Mesendoderm (in vitro differentiated cells): ENCODE data around the gene CARM1. TPM values are rescaled to one million over a fixed set of nuclear protein-coding genes. Genes with fewer than 3 reads are reported as not detected.
A peak's percentile ranks its signal among the peaks of the same experiment; 100 is the strongest.

Source experiments
- DNase-seq: peaks from one replicate; pipeline ENCODE4 v3.0.0; 2013
- H2AK5ac ChIP-seq: 2 replicates; pipeline ENCODE4 v1.6.1; 2013; ENCODE audit warnings: low read length, inconsistent platforms
- H2BK120ac ChIP-seq: 2 replicates; pipeline ENCODE4 v1.6.1; 2013; ENCODE audit warnings: low read depth, mild to moderate bottlenecking, low read length, moderate library complexity, mixed read lengths
- H2BK15ac ChIP-seq: replicated peaks from 2 replicates; pipeline ENCODE4 v1.6.1; 2013; ENCODE audit warnings: low read depth, mild to moderate bottlenecking, moderate library complexity
- H2BK5ac ChIP-seq: 2 replicates; pipeline ENCODE4 v1.6.1; 2013; ENCODE audit warnings: low read length, inconsistent platforms
- H3K18ac ChIP-seq: 2 replicates; pipeline ENCODE4 v1.6.1; 2013; ENCODE audit warnings: mild to moderate bottlenecking, low read length, mixed read lengths
- H3K23ac ChIP-seq: one replicate; pipeline ENCODE4 v1.6.1; 2013; ENCODE audit warnings: low read length
- H3K27ac ChIP-seq: 2 replicates; pipeline ENCODE4 v1.5.1; 2013; ENCODE audit warnings: low read depth, mild to moderate bottlenecking, inconsistent platforms, low read length, moderate library complexity
- H3K27me3 ChIP-seq: 2 replicates; pipeline ENCODE4 v1.6.1; 2013; ENCODE audit warnings: low read length, control low read depth, mild to moderate bottlenecking, inconsistent platforms; ENCODE audit not compliant: insufficient read depth, poor library complexity
- H3K36me3 ChIP-seq: 2 replicates; pipeline ENCODE4 v1.6.1; 2013; ENCODE audit warnings: low read length, inconsistent platforms; ENCODE audit not compliant: control insufficient read depth, insufficient read depth
- H3K4ac ChIP-seq: one replicate; pipeline ENCODE4 v1.6.1; 2013; ENCODE audit warnings: low read depth, mild to moderate bottlenecking, low read length, moderate library complexity
- H3K4me1 ChIP-seq: 2 replicates; pipeline ENCODE4 v1.6.1; 2013; ENCODE audit warnings: low read depth, low read length, inconsistent platforms; ENCODE audit not compliant: control insufficient read depth
- H3K4me2 ChIP-seq: 2 replicates; pipeline ENCODE4 v1.6.1; 2013; ENCODE audit warnings: low read length
- H3K4me3 ChIP-seq: 2 replicates; pipeline ENCODE4 v1.5.1; 2013; ENCODE audit warnings: mild to moderate bottlenecking, low read length
- H3K56ac ChIP-seq: one replicate; pipeline ENCODE4 v1.6.1; 2013; ENCODE audit warnings: low read length
- H3K79me1 ChIP-seq: 2 replicates; pipeline ENCODE4 v1.6.1; 2013; ENCODE audit warnings: low read length, inconsistent platforms
- H3K79me2 ChIP-seq: 2 replicates; pipeline ENCODE4 v1.6.1; 2013; ENCODE audit warnings: mild to moderate bottlenecking, low read length; ENCODE audit not compliant: control insufficient read depth, insufficient read depth
- H3K9ac ChIP-seq: 2 replicates; pipeline ENCODE4 v1.6.1; 2013; ENCODE audit warnings: low read length, inconsistent platforms
- H4K5ac ChIP-seq: one replicate; pipeline ENCODE4 v1.6.1; 2013; ENCODE audit warnings: low read length
- H4K8ac ChIP-seq: one replicate; pipeline ENCODE4 v1.6.1; 2013; ENCODE audit warnings: low read depth, mild to moderate bottlenecking, control low read depth, low read length, moderate library complexity
- WGBS: extraction: QIAGEN DNeasy Blood & Tissue Kit; methylation state at CpG from one replicate; pipeline ENCODE4 v1.1.7; 2013; ENCODE audit warnings: low lambda C conversion rate, missing lambda C conversion rate; ENCODE audit not compliant: insufficient coverage; ENCODE audit errors: extremely low coverage; 5-methylcytosine and 5-hydroxymethylcytosine counted together
- polyA plus RNA-seq, 2 experiments: library from polyadenylated mRNA; stranded (reverse); fragments of 200-250 nt; gene quantifications; one replicate each; pipeline ENCODE4 v1.2.3, GENCODE V29; 2013

CARM1 gene
- 107 TPM for polyA plus RNA-seq (2013, experiment 1 of 2)
- 114 TPM for polyA plus RNA-seq (2013, experiment 2 of 2)

DNA sequence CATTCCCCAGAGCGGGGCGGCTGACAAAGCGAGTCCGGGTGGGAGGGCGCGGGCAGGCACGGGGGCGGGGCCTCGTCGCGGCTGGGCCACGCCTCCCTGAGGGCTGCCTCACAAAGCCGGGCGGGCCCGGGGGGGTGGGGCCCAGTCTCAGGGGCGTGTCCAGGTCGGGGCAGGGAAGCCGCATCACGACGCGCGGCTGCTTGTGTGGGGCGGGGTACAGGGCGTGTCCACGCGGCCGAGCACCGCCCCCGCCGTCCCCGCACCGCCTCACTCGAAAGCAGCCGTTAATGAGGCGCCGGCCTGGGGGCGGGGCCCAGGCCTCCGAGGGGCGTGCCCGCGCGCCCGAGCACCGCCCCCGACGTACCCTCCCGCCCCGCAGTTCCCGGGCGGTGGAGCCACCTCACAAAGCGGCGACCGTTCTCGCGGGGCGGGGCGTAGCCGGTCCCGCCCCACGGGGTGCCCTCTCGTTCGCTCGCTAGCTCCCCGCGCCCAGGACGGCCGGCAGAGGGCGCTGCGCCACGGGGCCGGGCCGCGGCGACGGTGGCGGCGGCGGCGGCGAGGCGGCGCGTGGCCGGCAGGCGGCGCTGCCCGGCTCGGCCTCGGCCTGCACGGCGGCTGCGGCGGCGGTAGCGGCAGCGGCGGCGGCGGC lies at the start of gene CARM1:
CARM1 (plus strand) TSS at position 599 of the 649 bp plus-strand sequence. CDS start 150 bp downstream, outside the sequence.
- Histone ChIP-seq H3K56ac (peak within 1 kb of the TSS; percentile 96), H3K23ac (peak within 1 kb of the TSS; percentile 89), H3K4me2 (peak within 1 kb of the TSS; percentile 89), H3K79me2 (peaks cover 28% of the 10 kb centered on the region), H4K8ac (peak within 1 kb of the TSS; percentile 87), H3K18ac (peak within 1 kb of the TSS; percentile 95), H2BK120ac (peak within 1 kb of the TSS; percentile 47), H2BK15ac (no peak within 1 kb of the TSS), H3K79me1 (peaks cover 2% of the 10 kb centered on the region), H3K36me3 (no peaks in the 10 kb centered on the region), H3K27ac (peak within 1 kb of the TSS; percentile 96), H2AK5ac (no peak within 1 kb of the TSS), H3K9ac (peak within 1 kb of the TSS; percentile 95), H3K4me3 (peak within 1 kb of the TSS; percentile 85), H2BK5ac (peak within 1 kb of the TSS; percentile 45), H3K4me1 (no peaks in the 10 kb centered on the region), H3K27me3 (no peaks in the 10 kb centered on the region), H4K5ac (no peak within 1 kb of the TSS), H3K4ac (peak within 1 kb of the TSS; percentile 97)
- peak; percentile 98 for DNase-seq
- no CpG with 5 or more reads among the region's 99 CpGs for WGBS

DNA sequence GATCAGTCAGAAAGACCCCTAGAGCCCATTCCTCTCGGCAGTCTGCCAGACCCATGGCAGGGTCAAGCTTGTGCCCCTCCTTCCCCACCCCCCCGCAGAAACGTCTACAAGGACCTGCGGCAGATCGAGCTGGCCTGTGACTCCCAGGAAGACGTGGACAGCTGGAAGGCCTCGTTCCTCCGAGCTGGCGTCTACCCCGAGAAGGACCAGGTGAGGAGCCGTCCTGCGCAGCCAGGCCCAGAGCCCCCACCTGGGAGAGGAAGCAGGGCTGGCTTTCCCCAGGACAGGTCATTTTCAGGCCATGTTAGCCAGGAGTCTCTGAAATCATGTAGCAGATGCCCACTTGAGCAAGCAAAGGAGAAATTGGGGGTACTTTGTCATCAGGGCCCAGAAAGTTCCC lies 47.7 kb upstream of the CARM1 start:
- Histone ChIP-seq H3K4me1 (no peaks in the 10 kb centered on the region), H3K4me2 (no peak overlapping the region), H3K9ac (no peak overlapping the region), H3K56ac (no peak overlapping the region), H3K27ac (no peak overlapping the region), H3K4ac (no peak overlapping the region), H3K36me3 (peaks cover 5% of the 10 kb centered on the region), H2BK120ac (no peak overlapping the region), H3K27me3 (no peaks in the 10 kb centered on the region), H2AK5ac (no peak overlapping the region), H2BK15ac (no peak overlapping the region), H2BK5ac (no peak overlapping the region), H3K79me2 (no peaks in the 10 kb centered on the region), H3K23ac (no peak overlapping the region), H3K79me1 (no peaks in the 10 kb centered on the region), H3K4me3 (no peak overlapping the region), H4K8ac (no peak overlapping the region), H4K5ac (no peak overlapping the region), H3K18ac (no peak overlapping the region)
- DNase-seq: no peak
- WGBS: no CpG with 5 or more reads among the region's 12 CpGs

GRCh38 chr19:10826231-10826630 lies 45.1 kb upstream of the CARM1 start:
- H4K5ac ChIP-seq: no peak overlapping the region
- H2BK5ac ChIP-seq: no peak overlapping the region
- no peak overlapping the region for H3K4ac ChIP-seq
- no peaks in the 10 kb centered on the region for H3K79me2 ChIP-seq
- no peaks in the 10 kb centered on the region for H3K27me3 ChIP-seq
- H3K9ac ChIP-seq: no peak overlapping the region
- no peak overlapping the region for H2BK15ac ChIP-seq
- no peak overlapping the region for H4K8ac ChIP-seq
- DNase-seq: no peak
- no peaks in the 10 kb centered on the region for H3K79me1 ChIP-seq
- no peak overlapping the region for H3K56ac ChIP-seq
- H3K36me3 ChIP-seq: peaks cover 7% of the 10 kb centered on the region
- no peak overlapping the region for H2BK120ac ChIP-seq
- no peak overlapping the region for H3K4me3 ChIP-seq
- no CpG with 5 or more reads among the region's 7 CpGs for WGBS
- H2AK5ac ChIP-seq: no peak overlapping the region
- no peak overlapping the region for H3K23ac ChIP-seq
- H3K4me1 ChIP-seq: no peaks in the 10 kb centered on the region
- no peak overlapping the region for H3K18ac ChIP-seq
- H3K27ac ChIP-seq: no peak overlapping the region
- no peak overlapping the region for H3K4me2 ChIP-seq

GRCh38 chr19:10826846-10827245 lies 44.5 kb upstream of the CARM1 start:
- Histone ChIP-seq H3K23ac (no peak overlapping the region), H3K4me2 (no peak overlapping the region), H3K18ac (no peak overlapping the region), H2BK5ac (no peak overlapping the region), H3K9ac (no peak overlapping the region), H3K79me1 (no peaks in the 10 kb centered on the region), H3K27me3 (no peaks in the 10 kb centered on the region), H3K4me3 (no peak overlapping the region), H2AK5ac (no peak overlapping the region), H4K8ac (no peak overlapping the region), H3K4ac (no peak overlapping the region), H2BK15ac (no peak overlapping the region), H2BK120ac (no peak overlapping the region), H3K36me3 (peaks cover 7% of the 10 kb centered on the region), H3K56ac (no peak overlapping the region), H3K27ac (no peak overlapping the region), H4K5ac (no peak overlapping the region), H3K4me1 (no peaks in the 10 kb centered on the region), H3K79me2 (no peaks in the 10 kb centered on the region)
- no CpG with 5 or more reads among the region's 6 CpGs for WGBS
- no peak for DNase-seq

- H3K27ac ChIP-seq: no peak overlapping the region
- no peak overlapping the region for H3K56ac ChIP-seq
- H3K4me2 ChIP-seq: no peak overlapping the region
- no peaks in the 10 kb centered on the region for H3K4me1 ChIP-seq
- H3K23ac ChIP-seq: no peak overlapping the region
- no peaks in the 10 kb centered on the region for H3K79me2 ChIP-seq
- DNase-seq: peak; percentile 34
- no peak overlapping the region for H2BK15ac ChIP-seq
- no peak overlapping the region for H2BK5ac ChIP-seq
- H2BK120ac ChIP-seq: no peak overlapping the region
- H3K9ac ChIP-seq: no peak overlapping the region
- H3K27me3 ChIP-seq: no peaks in the 10 kb centered on the region
- no peak overlapping the region for H2AK5ac ChIP-seq
- H4K8ac ChIP-seq: no peak overlapping the region
- WGBS: no CpG with 5 or more reads among the region's 26 CpGs
- H3K4me3 ChIP-seq: no peak overlapping the region
- H3K36me3 ChIP-seq: peaks cover 9% of the 10 kb centered on the region
- no peak overlapping the region for H3K4ac ChIP-seq
- H3K18ac ChIP-seq: no peak overlapping the region
- H4K5ac ChIP-seq: no peak overlapping the region
- H3K79me1 ChIP-seq: no peaks in the 10 kb centered on the region
These were observed 42.2 kb upstream of the CARM1 start for GRCh38 chr19:10828981-10829821.
